CD4-positive, alpha-beta T cell (primary cell): Measurements from ENCODE around the gene CISTR. TPM values are rescaled to one million over a fixed set of nuclear protein-coding genes. Genes with fewer than 3 reads are reported as not detected.
"Not testable (repeated sequence)": the region's sequence is repeated elsewhere in the genome, so short reads cannot be mapped to it uniquely, and the experiment has no call there.

Experiments
- ATAC-seq: fragments of 200-7000 bp; cut with Tn5 transposase; one replicate; pipeline ENCODE4 v1.10.0; 2022; ENCODE audit warnings: mild to moderate bottlenecking; ENCODE audit not compliant: poor library complexity
- CTCF ChIA-PET: fragments of 350-600 bp; sonication (Branson Sonifier 250); formaldehyde crosslinking; loops from one replicate; lab custom pipeline; 2021; ENCODE audit warnings: antibody characterized with exemption, inconsistent platforms; lab: Charles Lee
- POLR2A ChIA-PET: fragments of 350-600 bp; sonication (Branson Sonifier 250); formaldehyde crosslinking; loops from one replicate; lab custom pipeline; 2021; ENCODE audit warnings: antibody characterized with exemption, inconsistent platforms; lab: Charles Lee
- DNase-seq, 14 experiments: peaks; one replicate each; pipeline ENCODE4 v3.0.0-alpha.2; 2013 to 2020; ENCODE audit warnings: mixed read lengths in 2 of 14
- H3K27ac ChIP-seq, 2 donors: one replicate each; pipeline versions ENCODE4 v1.5.1 to v1.7.0; 2013; ENCODE audit warnings: low read length in 2 of 2, low read depth in 1 of 2, mild to moderate bottlenecking in 1 of 2
- H3K27me3 ChIP-seq, 2 experiments: 1 replicate in 1 of 2; 2 replicates in 1 of 2; pipeline versions ENCODE4 v1.6.1 to v1.7.0; 2013; ENCODE audit warnings: low read length in 2 of 2, control low read depth in 1 of 2, mild to moderate bottlenecking in 1 of 2, moderate library complexity in 1 of 2; ENCODE audit not compliant: insufficient read depth in 2 of 2, control insufficient read depth in 1 of 2
- H3K36me3 ChIP-seq: one replicate; pipeline ENCODE4 v1.6.1; 2013; ENCODE audit warnings: low read length, control low read depth; ENCODE audit not compliant: insufficient read depth
- H3K4me1 ChIP-seq: one replicate; pipeline ENCODE4 v1.6.1; 2013; ENCODE audit warnings: low read length, control low read depth; ENCODE audit not compliant: insufficient read depth
- H3K4me3 ChIP-seq: one replicate; pipeline ENCODE4 v1.5.1; 2013; ENCODE audit warnings: mild to moderate bottlenecking, low read length, moderate library complexity
- H3K9me3 ChIP-seq, 2 experiments: 1 replicate in 1 of 2; 2 replicates in 1 of 2; pipeline versions ENCODE4 v1.6.1 to v1.7.0; 2013; ENCODE audit warnings: low read length in 2 of 2, mild to moderate bottlenecking in 2 of 2, control low read depth in 1 of 2, moderate library complexity in 1 of 2; ENCODE audit not compliant: control insufficient read depth in 1 of 2, insufficient read depth in 1 of 2
- H3K27ac Mint-ChIP-seq: one replicate; pipeline ENCODE4 v1.8.0; 2020; ENCODE audit warnings: mixed read lengths
- H3K27me3 Mint-ChIP-seq: one replicate; pipeline ENCODE4 v1.8.0; 2021; ENCODE audit warnings: mixed read lengths
- H3K36me3 Mint-ChIP-seq: one replicate; pipeline ENCODE4 v1.8.0; 2021; ENCODE audit warnings: low read depth, mixed read lengths
- H3K4me1 Mint-ChIP-seq: one replicate; pipeline ENCODE4 v1.8.0; 2021; ENCODE audit warnings: low read depth, mixed read lengths
- H3K4me3 Mint-ChIP-seq: one replicate; pipeline ENCODE4 v1.8.0; 2020; ENCODE audit warnings: mild to moderate bottlenecking, mixed read lengths
- H3K9me3 Mint-ChIP-seq: one replicate; pipeline ENCODE4 v1.8.0; 2020; ENCODE audit warnings: mixed read lengths
- intact Hi-C, 2 experiments: fragments of 100-400 bp; cut with DNase I in 1 of 2; cut with micrococcal nuclease in 1 of 2; formaldehyde crosslinking; loops; one replicate each; pipeline versions ENCODE4 v1.15.1 to v1.9.0; 2023 to 2025; cut with DNase I, micrococcal nuclease
- total RNA-seq, 174 experiments: library from RNA in 2 of 174; stranded (reverse) in 2 of 174; gene quantifications; one replicate each; pipeline ENCODE4 v1.2.3 and lab custom pipeline; 2021 to 2026
- TF ChIP-seq, protein P1 (sequence below): fragments of 200-600 bp; IDR thresholded peaks from one replicate; pipeline ENCODE4 v1.8.0; 2022; ENCODE audit warnings: antibody characterized with exemption, mild to moderate bottlenecking

Gene CISTR
- total RNA-seq, 2 experiments from 2014 or later = not detected

DNA sequence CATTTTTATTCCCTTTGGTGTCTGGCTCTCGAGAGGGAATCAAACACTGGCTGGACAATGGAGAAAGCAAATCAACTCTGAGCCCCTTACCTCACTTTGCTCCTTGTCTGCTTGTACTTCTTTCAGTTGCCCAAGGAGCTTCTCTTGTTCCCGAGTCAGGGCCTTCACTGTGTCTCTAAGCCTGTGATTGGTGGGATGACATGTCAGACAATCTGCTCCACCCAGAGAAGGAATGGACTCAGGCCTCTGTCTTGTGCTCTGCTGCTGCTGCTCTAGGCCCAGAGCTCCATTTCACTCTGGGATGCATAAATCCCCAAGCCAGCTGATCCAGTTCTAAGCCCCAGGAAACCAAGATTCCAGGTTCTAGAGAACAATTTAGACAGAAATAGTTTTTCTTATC, 32.1 kb downstream of the CISTR start:
- CTCF ChIA-PET = no interaction called here
- DNase-seq = no peak
- H3K9me3 Mint-ChIP-seq = no peaks in the 10 kb centered on the region
- intact Hi-C loops = no loop called here
- TF ChIP-seq, protein P1, sequence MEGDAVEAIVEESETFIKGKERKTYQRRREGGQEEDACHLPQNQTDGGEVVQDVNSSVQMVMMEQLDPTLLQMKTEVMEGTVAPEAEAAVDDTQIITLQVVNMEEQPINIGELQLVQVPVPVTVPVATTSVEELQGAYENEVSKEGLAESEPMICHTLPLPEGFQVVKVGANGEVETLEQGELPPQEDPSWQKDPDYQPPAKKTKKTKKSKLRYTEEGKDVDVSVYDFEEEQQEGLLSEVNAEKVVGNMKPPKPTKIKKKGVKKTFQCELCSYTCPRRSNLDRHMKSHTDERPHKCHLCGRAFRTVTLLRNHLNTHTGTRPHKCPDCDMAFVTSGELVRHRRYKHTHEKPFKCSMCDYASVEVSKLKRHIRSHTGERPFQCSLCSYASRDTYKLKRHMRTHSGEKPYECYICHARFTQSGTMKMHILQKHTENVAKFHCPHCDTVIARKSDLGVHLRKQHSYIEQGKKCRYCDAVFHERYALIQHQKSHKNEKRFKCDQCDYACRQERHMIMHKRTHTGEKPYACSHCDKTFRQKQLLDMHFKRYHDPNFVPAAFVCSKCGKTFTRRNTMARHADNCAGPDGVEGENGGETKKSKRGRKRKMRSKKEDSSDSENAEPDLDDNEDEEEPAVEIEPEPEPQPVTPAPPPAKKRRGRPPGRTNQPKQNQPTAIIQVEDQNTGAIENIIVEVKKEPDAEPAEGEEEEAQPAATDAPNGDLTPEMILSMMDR = no peak
- H3K27ac Mint-ChIP-seq = no peak overlapping the region
- H3K4me1 Mint-ChIP-seq = peaks cover under 1% of the 10 kb centered on the region
- Histone ChIP-seq H3K9me3 (no peaks in the 10 kb centered on the region), H3K4me3 (no peak overlapping the region), H3K27me3 (no peaks in the 10 kb centered on the region), H3K4me1 (no peaks in the 10 kb centered on the region), H3K36me3 (peaks cover 80% of the 10 kb centered on the region), H3K27ac (no peak overlapping the region)
- POLR2A ChIA-PET = no interaction called here
- H3K36me3 Mint-ChIP-seq = peaks cover 85% of the 10 kb centered on the region
- H3K27me3 Mint-ChIP-seq = no peaks in the 10 kb centered on the region
- ATAC-seq = no peak
- H3K4me3 Mint-ChIP-seq = no peak overlapping the region

DNA sequence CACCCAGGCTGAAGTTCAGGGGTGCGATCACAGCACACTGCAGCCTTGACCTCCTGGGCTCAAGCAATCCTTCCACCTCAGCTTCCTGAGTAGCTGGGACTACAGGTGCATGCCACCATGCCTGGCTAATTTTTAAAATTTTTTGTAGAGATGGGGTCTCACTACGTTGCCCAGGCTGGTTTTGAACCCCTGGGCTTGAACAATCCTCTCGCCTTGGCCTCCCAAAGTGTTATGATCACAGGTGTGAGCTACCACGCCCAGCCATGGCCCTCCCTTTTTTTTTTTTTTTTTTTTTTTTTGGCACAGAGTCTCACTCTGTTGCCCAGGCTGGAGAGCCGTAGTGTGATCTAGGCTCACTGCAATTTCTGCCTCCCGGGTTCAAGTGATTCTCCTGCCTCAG, 33.2 kb downstream of the CISTR start:
- POLR2A ChIA-PET, H3K4me1 Mint-ChIP-seq, H3K4me3 Mint-ChIP-seq, H3K27me3 ChIP-seq, H3K27me3 Mint-ChIP-seq, DNase-seq, H3K4me1 ChIP-seq, intact Hi-C loops, H3K9me3 Mint-ChIP-seq, ATAC-seq, H3K27ac ChIP-seq, H3K4me3 ChIP-seq, H3K9me3 ChIP-seq, H3K27ac Mint-ChIP-seq: not testable (repeated sequence)
- peaks cover 80% of the 10 kb centered on the region for H3K36me3 ChIP-seq
- CTCF ChIA-PET = interaction anchor here (0.7 kb wide), 1 partner anchor 13 kb away, joined by 3 read pairs; no protein-coding TSS in a partner anchor
- peaks cover 85% of the 10 kb centered on the region for H3K36me3 Mint-ChIP-seq

DNA sequence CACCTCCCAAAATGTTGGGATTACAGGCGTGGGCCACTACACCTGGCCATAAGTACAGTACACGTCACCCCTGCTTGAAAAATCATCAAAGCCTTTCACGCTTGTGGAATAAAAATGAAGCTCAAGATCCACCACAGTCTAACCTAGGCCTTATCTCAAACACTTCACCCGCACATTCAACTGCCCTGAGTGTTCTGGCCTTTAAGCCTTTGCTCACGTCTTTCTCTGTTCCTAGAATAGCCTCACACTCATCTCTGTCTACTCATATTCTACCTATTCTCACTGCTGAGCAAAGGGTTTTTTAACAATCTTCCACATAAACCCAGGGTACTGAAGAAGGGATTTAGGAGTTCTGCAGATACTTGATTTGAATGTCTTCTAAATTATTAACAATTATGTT, 34.5 kb downstream of the CISTR start:
- H3K9me3 ChIP-seq = no peaks in the 10 kb centered on the region
- ATAC-seq (no peak), DNase-seq (no peak)
- H3K4me3 Mint-ChIP-seq = no peak overlapping the region
- H3K27ac ChIP-seq = no peak overlapping the region
- peaks cover 85% of the 10 kb centered on the region for H3K36me3 Mint-ChIP-seq
- intact Hi-C loops = no loop called here
- ChIA-PET CTCF (interaction anchor here (0.9 kb wide), 1 partner anchor 16 kb away, joined by 3 read pairs; no protein-coding TSS in a partner anchor), POLR2A (interaction anchor here (0.6 to 1.6 kb wide), 2 partner anchors 9 to 11 kb away, joined by 3 read pairs; no protein-coding TSS in a partner anchor)
- no peaks in the 10 kb centered on the region for H3K27me3 Mint-ChIP-seq
- no peaks in the 10 kb centered on the region for H3K27me3 ChIP-seq
- H3K4me1 ChIP-seq = no peaks in the 10 kb centered on the region
- no peak overlapping the region for H3K4me3 ChIP-seq
- no peaks in the 10 kb centered on the region for H3K4me1 Mint-ChIP-seq
- peaks cover 75% of the 10 kb centered on the region for H3K36me3 ChIP-seq
- H3K9me3 Mint-ChIP-seq = no peaks in the 10 kb centered on the region
- TF ChIP-seq, protein P1 = no peak
- no peak overlapping the region for H3K27ac Mint-ChIP-seq

DNA sequence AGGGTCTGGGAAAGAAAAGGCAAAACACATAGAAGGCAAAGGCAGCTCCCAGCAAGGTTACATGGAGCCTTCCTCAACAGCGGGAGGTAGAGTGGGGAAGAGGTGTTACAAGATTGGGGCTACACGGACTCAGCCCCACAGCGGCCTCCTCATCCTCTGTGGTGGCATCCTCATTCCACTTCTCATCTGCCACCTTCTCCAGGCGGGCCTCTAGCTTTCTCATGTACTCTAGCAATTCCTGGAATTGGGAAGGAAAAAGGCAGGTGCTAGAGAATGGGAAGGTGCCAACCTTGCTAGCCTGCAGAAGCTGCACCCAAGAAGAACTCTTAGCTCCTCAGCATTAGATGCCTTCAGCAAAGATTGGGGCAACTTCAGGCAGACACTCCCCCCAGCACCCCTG, 37.8 kb downstream of the CISTR start:
- no peaks in the 10 kb centered on the region for H3K9me3 Mint-ChIP-seq
- no peak overlapping the region for H3K4me3 ChIP-seq
- H3K27ac ChIP-seq = no peak overlapping the region
- no peak overlapping the region for H3K4me3 Mint-ChIP-seq
- no peaks in the 10 kb centered on the region for H3K9me3 ChIP-seq
- intact Hi-C loops = no loop called here
- no peaks in the 10 kb centered on the region for H3K4me1 Mint-ChIP-seq
- H3K36me3 ChIP-seq = peaks cover 51% of the 10 kb centered on the region
- H3K36me3 Mint-ChIP-seq = peaks cover 66% of the 10 kb centered on the region
- no peak overlapping the region for H3K27ac Mint-ChIP-seq
- DNase-seq (no peak), ATAC-seq (no peak)
- H3K27me3 Mint-ChIP-seq = no peaks in the 10 kb centered on the region
- ChIA-PET POLR2A (interaction anchor here (1.5 kb wide), 1 partner anchor 13 kb away, joined by 4 read pairs; the partner anchor contains the start of gene CALCOCO1), CTCF (no interaction called here)
- H3K4me1 ChIP-seq = no peaks in the 10 kb centered on the region
- H3K27me3 ChIP-seq = no peaks in the 10 kb centered on the region
- TF ChIP-seq, protein P1 = no peak
